Dendritic cell treated with granulocyte-macrophage colony-stimulating factor and Interleukin-4, amounts not matched to agents 40 ng/mL and 50 ng/mL, for 4 days (primary cell): ENCODE data around the gene BET1L.
A peak's percentile ranks its signal among the peaks of the same experiment; 100 is the strongest.
"Not testable (repeated sequence)": the region's sequence is repeated elsewhere in the genome, so short reads cannot be mapped to it uniquely, and the experiment has no call there.

Source experiments
- H3K27ac Mint-ChIP-seq: one replicate; pipeline ENCODE4 v1.8.0; 2022; ENCODE audit warnings: mild to moderate bottlenecking, mixed read lengths
- H3K27me3 Mint-ChIP-seq: one replicate; pipeline ENCODE4 v1.8.0; 2022; ENCODE audit warnings: mild to moderate bottlenecking, mixed read lengths
- H3K36me3 Mint-ChIP-seq: one replicate; pipeline ENCODE4 v1.8.0; 2022; ENCODE audit warnings: low read depth, mixed read lengths
- H3K4me1 Mint-ChIP-seq: one replicate; pipeline ENCODE4 v1.8.0; 2022; ENCODE audit warnings: low read depth, mixed read lengths
- H3K4me3 Mint-ChIP-seq: one replicate; pipeline ENCODE4 v1.8.0; 2022; ENCODE audit warnings: mild to moderate bottlenecking, moderate library complexity, mixed read lengths
- H3K9me3 Mint-ChIP-seq: one replicate; pipeline ENCODE4 v1.8.0; 2022; ENCODE audit warnings: mixed read lengths
- intact Hi-C: fragments of 100-400 bp; cut with micrococcal nuclease; formaldehyde crosslinking; loops from one replicate; pipeline ENCODE4 v1.15.0; 2022

The BET1L gene

DNA sequence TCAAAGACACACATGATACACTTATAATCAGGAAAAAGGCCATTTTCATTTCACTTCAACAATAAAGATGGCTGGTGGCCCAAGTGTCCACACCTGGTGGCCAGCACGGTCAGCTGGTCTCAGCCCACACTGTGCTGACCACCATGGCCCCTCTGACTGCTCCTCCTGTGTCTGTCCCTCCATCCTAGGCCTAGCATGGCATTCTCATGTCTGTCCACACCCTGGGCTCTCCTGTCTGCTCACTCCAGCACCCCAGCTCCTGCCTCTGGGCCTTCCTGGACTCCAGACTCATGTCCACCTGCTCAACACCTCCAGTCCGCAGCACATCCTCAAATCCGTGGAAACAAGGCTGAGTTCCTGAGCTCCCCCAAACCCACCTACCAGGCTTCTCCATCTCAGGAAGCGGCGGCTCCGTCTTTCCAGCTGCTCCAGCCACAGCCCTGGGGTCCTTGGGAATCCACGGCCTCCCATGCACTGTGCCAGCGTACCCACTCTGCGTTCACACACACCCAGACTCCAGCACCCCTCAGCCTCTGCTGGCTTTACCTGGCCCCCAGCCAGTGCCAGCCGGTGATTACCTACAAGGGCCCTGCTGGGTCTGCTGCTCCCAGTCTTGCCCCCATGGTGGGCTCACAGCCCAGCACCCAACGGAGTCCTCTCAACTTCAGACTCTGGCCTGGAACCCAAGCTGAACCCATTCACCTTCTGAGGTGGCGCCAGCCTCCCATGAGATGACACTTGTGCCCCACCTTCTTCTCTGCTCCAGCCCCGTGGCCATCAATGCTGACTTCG is 15.0 kb upstream of the BET1L start:
- Mint-ChIP-seq H3K36me3 (peaks cover 44% of the 10 kb centered on the region), H3K4me3 (no peak overlapping the region), H3K27me3 (no peaks in the 10 kb centered on the region), H3K9me3 (no peaks in the 10 kb centered on the region), H3K4me1 (peaks cover 8% of the 10 kb centered on the region), H3K27ac (no peak overlapping the region)
- intact Hi-C loops = no loop called here

DNA sequence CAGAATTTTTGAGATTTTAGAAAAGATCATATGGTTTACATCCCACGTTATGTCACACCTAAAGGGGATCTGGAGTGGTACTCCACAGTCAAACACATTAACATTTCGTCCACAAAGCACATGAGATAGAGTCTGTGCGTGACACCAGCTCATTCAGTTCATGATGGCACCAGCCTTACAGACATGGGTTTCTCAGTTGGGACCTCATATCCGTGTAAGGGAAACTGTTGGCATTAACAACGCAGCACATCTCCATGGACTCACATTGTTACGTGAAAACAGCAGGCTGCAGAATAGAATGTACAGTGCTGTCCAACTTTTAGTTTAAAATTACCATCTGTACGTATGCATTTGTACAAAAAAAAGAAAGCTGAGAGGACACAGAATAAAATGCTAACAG is 14.3 kb upstream of the BET1L start:
- Mint-ChIP-seq H3K4me3 (no peak overlapping the region), H3K27me3 (no peaks in the 10 kb centered on the region), H3K27ac (no peak overlapping the region), H3K4me1 (peaks cover 8% of the 10 kb centered on the region), H3K36me3 (peaks cover 44% of the 10 kb centered on the region), H3K9me3 (no peaks in the 10 kb centered on the region)
- intact Hi-C loops = no loop called here

- H3K4me3 Mint-ChIP-seq, H3K9me3 Mint-ChIP-seq, intact Hi-C loops, H3K27me3 Mint-ChIP-seq, H3K27ac Mint-ChIP-seq, H3K4me1 Mint-ChIP-seq: not testable (repeated sequence)
- peaks cover 47% of the 10 kb centered on the region for H3K36me3 Mint-ChIP-seq
Observed at GRCh38 chr11:220641-221215, 13.5 kb upstream of the BET1L start.

DNA sequence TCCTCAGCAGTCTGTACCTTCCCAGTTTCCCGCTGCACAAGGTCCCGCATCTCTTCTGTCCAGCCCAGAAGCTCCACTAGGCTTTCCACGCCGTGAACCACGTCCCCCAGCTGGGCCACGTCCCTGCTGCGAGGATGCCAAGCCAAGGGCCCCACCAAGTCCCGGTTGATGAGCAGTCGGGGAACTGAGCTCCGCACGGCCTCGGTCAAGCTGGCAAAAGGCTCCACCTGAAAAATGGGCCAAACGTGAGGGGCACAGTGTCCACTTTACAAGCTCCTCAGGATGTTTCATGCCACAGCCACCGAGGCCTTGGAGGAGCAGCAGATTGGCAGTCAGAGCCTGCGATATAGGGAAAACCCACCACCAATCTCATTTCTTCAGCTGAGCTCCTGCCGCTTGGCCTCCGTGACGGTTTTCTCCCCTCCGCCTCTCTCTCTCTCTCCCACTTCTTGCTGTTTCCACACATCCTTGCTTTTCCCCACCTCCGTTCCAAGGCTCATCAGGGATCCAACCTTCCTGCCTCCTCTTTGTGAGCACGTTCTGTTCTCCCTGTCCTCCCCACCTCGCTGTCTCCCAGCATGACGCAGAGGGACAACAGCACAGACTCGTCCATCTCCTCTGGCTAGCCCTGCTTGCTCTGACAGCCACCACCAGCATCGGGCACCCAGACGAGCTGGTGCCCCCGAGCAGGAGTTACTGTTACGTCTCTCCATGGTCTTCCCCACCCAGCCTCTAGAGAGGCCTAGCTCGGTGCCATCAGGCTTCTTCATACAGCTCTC is 11.8 kb upstream of the BET1L start:
- Mint-ChIP-seq H3K36me3 (peaks cover 62% of the 10 kb centered on the region), H3K4me1 (peaks cover 8% of the 10 kb centered on the region), H3K9me3 (no peaks in the 10 kb centered on the region), H3K4me3 (no peak overlapping the region), H3K27me3 (no peaks in the 10 kb centered on the region), H3K27ac (no peak overlapping the region)
- intact Hi-C loops = no loop called here

- no peaks in the 10 kb centered on the region for H3K9me3 Mint-ChIP-seq
- peaks cover 64% of the 10 kb centered on the region for H3K36me3 Mint-ChIP-seq
- H3K27ac Mint-ChIP-seq = no peak overlapping the region
- no peaks in the 10 kb centered on the region for H3K27me3 Mint-ChIP-seq
- peaks cover 8% of the 10 kb centered on the region for H3K4me1 Mint-ChIP-seq
- intact Hi-C loops = no loop called here
- no peak overlapping the region for H3K4me3 Mint-ChIP-seq
Observed at GRCh38 chr11:217704-218103, 10.5 kb upstream of the BET1L start.

- no peaks in the 10 kb centered on the region for H3K27me3 Mint-ChIP-seq
- no peaks in the 10 kb centered on the region for H3K9me3 Mint-ChIP-seq
- H3K4me3 Mint-ChIP-seq = no peak overlapping the region
- intact Hi-C loops = no loop called here
- no peak overlapping the region for H3K27ac Mint-ChIP-seq
- peaks cover 10% of the 10 kb centered on the region for H3K4me1 Mint-ChIP-seq
- peaks cover 68% of the 10 kb centered on the region for H3K36me3 Mint-ChIP-seq
Observed at GRCh38 chr11:216081-216974, 9.1 kb upstream of the BET1L start.

- peaks cover 17% of the 10 kb centered on the region for H3K4me1 Mint-ChIP-seq
- intact Hi-C loops = no loop called here
- peaks cover 75% of the 10 kb centered on the region for H3K36me3 Mint-ChIP-seq
- H3K4me3 Mint-ChIP-seq = no peak overlapping the region
- no peak overlapping the region for H3K27ac Mint-ChIP-seq
- H3K27me3 Mint-ChIP-seq = no peaks in the 10 kb centered on the region
- H3K9me3 Mint-ChIP-seq = no peaks in the 10 kb centered on the region
Observed at GRCh38 chr11:215581-216037, 8.4 kb upstream of the BET1L start.

- no peaks in the 10 kb centered on the region for H3K9me3 Mint-ChIP-seq
- H3K27me3 Mint-ChIP-seq = no peaks in the 10 kb centered on the region
- H3K36me3 Mint-ChIP-seq = peaks cover 85% of the 10 kb centered on the region
- peaks cover 29% of the 10 kb centered on the region for H3K4me1 Mint-ChIP-seq
- no peak overlapping the region for H3K27ac Mint-ChIP-seq
- intact Hi-C loops = no loop called here
- H3K4me3 Mint-ChIP-seq = no peak overlapping the region
Observed at GRCh38 chr11:214083-214482, 6.9 kb upstream of the BET1L start.

DNA sequence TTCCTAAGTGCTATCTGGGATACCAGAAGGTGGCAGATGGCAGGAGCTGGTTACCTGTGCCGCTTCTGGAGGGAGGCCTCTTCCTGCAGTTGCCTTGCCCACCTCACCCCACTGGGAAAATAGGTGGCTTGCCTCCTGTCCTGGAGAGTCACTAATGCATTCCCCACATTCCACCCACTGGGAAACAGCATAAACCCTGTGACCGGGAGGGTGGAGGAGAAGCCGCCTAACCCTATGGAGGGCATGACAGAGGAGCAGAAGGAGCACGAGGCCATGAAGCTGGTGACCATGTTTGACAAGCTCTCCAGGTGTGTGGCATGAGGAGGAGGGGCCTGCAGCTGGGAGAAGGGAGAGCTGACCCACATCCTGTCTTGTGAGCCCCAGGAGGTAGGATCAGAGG is 5.9 kb upstream of the BET1L start:
- no peaks in the 10 kb centered on the region for H3K27me3 Mint-ChIP-seq
- intact Hi-C loops = no loop called here
- H3K36me3 Mint-ChIP-seq = peaks cover 88% of the 10 kb centered on the region
- H3K27ac Mint-ChIP-seq = no peak overlapping the region
- H3K4me1 Mint-ChIP-seq = peaks cover 39% of the 10 kb centered on the region
- no peak overlapping the region for H3K4me3 Mint-ChIP-seq
- H3K9me3 Mint-ChIP-seq = no peaks in the 10 kb centered on the region

DNA sequence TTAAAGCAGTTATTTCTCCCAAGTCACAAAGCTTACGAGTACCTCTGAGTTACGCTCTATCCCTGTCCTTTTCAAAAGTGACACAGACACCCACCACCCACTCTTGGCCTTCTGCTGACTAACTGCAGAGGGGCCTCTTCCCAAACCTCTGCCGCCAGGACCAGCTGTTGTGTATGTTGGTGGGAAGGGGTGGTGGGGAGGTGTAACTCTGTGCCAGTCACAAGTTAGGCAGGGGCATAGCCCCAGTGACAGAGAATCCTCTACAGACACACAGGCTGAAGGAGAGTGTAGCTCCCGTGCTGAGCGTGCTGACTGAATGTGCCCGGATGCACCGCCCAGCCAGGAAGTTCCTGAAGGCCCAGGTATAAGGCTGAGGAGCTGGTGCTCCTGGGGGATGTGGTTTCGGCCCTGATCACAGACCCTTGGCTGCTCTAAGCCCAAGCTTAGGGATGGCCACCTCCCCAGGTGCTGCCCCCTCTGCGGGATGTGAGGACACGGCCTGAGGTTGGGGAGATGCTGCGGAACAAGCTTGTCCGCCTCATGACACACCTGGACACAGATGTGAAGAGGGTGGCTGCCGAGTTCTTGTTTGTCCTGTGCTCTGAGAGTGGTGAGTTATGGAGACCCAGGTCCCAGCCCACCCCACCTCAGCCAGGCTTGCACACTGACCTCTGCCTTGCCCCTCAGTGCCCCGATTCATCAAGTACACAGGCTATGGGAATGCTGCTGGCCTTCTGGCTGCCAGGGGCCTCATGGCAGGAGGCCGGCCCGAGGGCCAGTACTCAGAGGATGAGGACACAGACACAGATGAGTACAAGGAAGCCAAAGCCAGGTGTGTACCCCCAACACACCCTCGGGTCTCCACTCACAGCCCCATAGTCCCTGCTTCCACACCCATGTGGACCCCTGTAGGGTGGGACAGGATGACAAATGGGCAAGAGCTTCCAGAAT is 5.2 kb upstream of the BET1L start:
- Mint-ChIP-seq H3K4me3 (no peak overlapping the region), H3K4me1 (peaks cover 32% of the 10 kb centered on the region), H3K36me3 (peaks cover 90% of the 10 kb centered on the region), H3K27me3 (no peaks in the 10 kb centered on the region), H3K27ac (no peak overlapping the region), H3K9me3 (no peaks in the 10 kb centered on the region)
- intact Hi-C loops = no loop called here

GRCh38 chr11:211741-212140 is 4.5 kb upstream of the BET1L start:
- Mint-ChIP-seq H3K4me3 (no peak overlapping the region), H3K4me1 (peaks cover 31% of the 10 kb centered on the region), H3K27me3 (no peaks in the 10 kb centered on the region), H3K27ac (no peak overlapping the region), H3K36me3 (peaks cover 97% of the 10 kb centered on the region), H3K9me3 (no peaks in the 10 kb centered on the region)
- intact Hi-C loops = no loop called here

- Mint-ChIP-seq H3K4me1 (peaks cover 36% of the 10 kb centered on the region), H3K9me3 (no peaks in the 10 kb centered on the region), H3K36me3 (peaks cover 100% of the 10 kb centered on the region), H3K27me3 (no peaks in the 10 kb centered on the region), H3K4me3 (no peak overlapping the region), H3K27ac (peak overlapping the region; percentile 99)
- intact Hi-C loops = no loop called here
Observed at GRCh38 chr11:211295-211694, 4.1 kb upstream of the BET1L start.

- intact Hi-C loops = no loop called here
- peak overlapping the region; percentile 99 for H3K27ac Mint-ChIP-seq
Observed at GRCh38 chr11:210803-211180, 3.6 kb upstream of the BET1L start.

More at GRCh38 chr11:210803-211180, 3.6 kb upstream of the BET1L start:
- peaks cover 41% of the 10 kb centered on the region for H3K4me1 Mint-ChIP-seq
- no peaks in the 10 kb centered on the region for H3K27me3 Mint-ChIP-seq
- no peak overlapping the region for H3K4me3 Mint-ChIP-seq
- H3K36me3 Mint-ChIP-seq = peaks cover 98% of the 10 kb centered on the region
- no peaks in the 10 kb centered on the region for H3K9me3 Mint-ChIP-seq
